RCC 7860 (cell line): ENCODE measurements around the gene KLHL21.
"Not testable (repeated sequence)": the region's sequence is repeated elsewhere in the genome, so short reads cannot be mapped to it uniquely, and the experiment has no call there.

Source experiments
- DNase-seq: peaks from one replicate; pipeline ENCODE4 v3.0.0-alpha.2; 2015; ENCODE audit warnings: low spot score
- FAIRE-seq: peaks from 2 replicates; lab custom pipeline; 2012; peaks lifted over from hg19 to GRCh38; lab: Jason Lieb, UNC

The KLHL21 gene

DNA sequence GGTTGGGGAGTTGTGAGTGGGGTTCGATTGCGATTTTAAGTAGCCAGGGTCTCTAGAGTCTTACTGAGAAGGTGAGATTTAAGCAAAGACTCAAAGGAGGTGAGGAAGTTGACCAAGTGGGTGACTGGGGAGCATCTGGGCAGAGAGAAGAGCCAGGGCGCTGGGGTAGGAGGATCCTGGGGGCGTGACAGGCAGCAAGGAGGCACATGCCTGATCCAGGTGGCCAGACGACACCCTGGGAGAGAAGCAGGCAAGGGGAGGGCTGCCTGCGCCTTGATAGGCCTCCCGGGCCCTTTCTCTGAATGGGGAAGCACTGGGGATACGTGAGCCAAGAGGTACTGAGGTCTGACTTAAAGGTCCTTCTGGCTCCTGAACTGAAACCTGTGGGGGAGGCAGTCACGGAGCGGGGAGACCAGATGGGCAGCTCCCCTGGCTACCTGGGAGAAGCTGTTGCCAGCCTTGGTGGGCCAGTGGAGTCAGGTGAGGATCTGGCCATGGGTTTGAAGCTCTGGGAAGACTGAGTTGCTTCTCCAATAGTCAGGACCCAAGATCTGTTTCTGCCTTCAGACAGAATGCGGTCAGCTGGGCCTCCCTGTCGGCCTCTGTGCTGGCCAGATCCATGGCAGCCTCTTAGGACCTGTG, 17.5 kb downstream of the KLHL21 start:
- no peak for FAIRE-seq
- DNase-seq: no peak

DNA sequence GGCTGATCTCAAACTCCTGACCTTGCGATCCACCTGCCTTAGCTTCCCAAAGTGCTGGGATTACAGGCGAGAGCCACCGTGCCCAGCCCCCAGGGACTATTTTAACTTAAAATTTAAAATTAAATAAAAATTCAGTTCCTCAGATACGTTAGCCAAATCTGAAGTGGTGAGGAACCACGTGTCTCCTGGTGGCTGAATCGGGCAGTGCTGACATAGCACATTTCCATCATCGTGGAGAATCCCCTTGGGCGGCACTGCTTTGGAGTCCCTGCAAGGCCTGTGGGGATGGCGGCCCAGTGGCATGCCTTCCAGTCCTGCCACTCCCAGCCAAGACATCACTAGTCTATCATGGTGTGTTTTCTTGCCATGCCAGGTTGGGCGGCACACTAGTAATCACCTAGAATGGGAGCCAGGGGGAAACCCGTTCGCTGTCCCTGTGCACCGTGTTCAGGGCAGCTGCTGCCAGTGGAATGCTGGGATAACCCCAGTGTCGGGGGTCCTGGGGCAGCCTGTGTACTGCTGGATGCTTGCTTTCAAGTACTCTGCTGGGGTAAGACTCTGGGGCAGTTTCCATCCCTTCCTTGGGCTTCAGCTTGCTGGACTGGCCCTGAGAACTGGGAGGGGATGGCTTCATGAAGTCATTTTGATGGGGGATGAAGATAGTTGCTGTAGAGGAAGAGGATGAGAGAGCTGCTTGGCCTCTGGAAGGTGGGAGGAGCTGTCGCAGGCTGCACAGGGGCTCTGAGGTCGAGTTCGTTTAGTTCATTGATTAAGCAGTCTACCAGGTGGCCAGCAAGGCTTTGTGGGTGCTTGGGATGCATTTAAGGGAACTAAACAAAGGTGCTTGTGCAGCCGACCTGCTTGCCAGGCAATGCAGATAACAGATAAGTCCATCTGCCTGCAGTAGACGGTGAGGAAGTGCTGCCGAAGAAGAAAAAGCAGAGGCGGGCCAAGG, 18.3 kb downstream of the KLHL21 start:
- FAIRE-seq (no peak), DNase-seq (no peak)

DNA sequence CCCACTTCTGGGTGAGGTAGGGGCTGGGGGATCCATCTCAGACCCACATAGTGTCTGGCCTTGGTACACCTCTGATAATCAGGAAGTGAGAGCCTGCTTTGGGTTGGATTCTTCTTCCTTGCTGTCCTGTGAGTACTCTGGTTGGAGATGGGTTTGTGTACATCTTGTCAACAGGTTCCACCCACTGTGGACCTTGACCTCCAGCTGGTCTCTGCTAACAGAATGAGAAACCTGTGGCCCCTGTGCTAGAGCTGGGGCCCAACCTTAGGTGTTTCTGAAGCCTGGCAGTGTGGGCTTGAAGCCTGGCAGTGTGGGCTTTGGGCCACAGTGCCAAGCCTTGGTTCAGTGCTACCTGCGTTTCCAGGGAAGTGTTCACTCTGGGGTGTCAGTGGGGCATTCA, 20.3 kb downstream of the KLHL21 start:
- FAIRE-seq (no peak), DNase-seq (no peak)

DNA sequence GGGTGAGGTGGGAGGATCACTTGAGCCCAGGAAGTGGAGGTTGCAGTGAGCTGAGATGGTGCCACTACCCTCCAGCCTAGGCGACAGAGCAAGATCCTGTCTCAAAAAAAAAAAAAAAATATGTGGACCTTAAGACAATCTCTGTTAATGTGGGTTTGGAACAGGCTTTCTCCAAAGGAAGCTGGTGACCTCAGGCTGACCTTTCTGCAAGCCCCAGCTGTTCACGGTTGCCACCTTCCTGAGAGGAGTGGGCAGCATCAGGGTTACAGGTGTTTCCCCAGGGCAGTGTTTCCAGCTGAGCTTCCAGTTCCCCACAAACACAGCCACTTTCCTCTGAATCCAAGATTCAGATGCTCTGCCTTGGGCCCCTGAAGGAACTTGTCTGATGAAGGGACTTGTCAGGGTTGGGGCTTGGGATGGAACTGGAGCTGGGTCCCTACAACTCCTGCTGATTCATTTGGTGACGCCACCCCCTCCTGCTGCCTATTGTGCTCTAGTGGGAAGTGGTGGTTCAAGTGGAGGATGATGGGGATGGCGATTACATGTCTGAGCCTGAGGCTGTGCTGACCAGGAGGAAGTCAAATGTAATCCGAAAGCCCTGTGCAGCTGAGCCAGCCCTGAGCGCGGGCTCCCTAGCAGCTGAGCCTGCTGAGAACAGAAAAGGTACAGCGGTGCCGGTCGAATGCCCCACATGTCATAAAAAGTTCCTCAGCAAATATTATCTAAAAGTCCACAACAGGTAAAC, 20.9 kb downstream of the KLHL21 start:
- FAIRE-seq (no peak), DNase-seq (no peak)

DNA sequence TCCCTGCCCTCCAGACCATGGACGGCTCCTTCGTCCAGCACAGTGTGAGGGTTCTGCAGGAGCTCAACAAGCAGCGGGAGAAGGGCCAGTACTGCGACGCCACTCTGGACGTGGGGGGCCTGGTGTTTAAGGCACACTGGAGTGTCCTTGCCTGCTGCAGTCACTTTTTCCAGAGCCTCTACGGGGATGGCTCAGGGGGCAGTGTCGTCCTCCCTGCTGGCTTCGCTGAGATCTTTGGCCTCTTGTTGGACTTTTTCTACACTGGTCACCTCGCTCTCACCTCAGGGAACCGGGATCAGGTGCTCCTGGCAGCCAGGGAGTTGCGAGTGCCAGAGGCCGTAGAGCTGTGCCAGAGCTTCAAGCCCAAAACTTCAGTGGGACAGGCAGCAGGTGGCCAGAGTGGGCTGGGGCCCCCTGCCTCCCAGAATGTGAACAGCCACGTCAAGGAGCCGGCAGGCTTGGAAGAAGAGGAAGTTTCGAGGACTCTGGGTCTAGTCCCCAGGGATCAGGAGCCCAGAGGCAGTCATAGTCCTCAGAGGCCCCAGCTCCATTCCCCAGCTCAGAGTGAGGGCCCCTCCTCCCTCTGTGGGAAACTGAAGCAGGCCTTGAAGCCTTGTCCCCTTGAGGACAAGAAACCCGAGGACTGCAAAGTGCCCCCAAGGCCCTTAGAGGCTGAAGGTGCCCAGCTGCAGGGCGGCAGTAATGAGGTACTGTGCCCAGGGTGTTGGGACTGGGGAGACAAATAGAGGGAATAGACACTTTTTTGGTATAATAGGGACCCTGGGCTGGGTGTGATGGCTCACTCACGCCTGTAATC, 21.9 kb downstream of the KLHL21 start:
- DNase-seq (no peak), FAIRE-seq (no peak)

DNA sequence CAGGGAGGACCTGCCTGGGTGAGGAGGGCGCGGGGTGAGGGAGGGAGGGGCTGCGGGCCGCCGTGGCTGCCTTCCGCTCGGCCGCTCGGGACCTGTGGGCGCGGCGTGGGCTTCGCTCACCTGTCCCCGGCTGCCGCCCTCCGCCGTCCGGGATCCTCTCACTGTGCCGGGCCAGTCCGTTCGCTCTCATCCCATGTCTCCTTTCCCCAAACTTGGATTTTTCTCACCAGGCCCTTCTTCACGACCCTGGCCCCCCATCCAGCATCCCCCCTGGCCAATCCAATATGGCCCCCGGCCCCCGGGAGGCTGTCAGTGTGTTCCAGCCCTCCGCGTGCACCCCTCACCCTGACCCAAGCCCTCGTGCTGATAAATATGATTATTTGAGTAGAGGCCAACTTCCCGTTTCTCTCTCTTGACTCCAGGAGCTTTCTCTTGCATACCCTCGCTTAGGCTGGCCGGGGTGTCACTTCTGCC, 22.5 kb downstream of the KLHL21 start:
- DNase-seq: no peak
- FAIRE-seq: no peak

DNA sequence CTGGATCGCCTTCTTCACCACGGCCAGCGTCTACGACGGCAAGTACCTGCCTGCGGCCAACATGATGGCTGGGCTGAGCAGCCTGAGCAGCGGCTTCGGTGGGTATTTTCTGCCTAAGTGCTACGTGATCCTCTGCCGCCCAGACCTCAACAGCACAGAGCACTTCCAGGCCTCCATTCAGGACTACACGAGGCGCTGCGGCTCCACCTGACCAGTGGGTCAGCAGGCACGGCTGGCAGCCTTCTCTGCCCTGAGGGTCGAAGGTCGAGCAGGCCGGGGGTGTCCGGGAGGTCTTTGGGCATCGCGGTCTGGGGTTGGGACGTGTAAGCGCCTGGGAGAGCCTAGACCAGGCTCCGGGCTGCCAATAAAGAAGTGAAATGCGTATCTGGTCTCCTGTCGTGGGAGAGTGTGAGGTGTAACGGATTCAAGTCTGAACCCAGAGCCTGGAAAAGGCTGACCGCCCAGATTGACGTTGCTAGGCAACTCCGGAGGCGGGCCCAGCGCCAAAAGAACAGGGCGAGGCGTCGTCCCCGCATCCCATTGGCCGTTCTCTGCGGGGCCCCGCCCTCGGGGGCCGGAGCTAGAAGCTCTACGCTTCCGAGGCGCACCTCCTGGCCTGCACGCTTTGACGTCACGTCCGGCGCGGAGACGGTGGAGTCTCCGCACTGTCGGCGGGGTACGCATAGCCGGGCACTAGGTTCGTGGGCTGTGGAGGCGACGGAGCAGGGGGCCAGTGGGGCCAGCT, 23.1 kb downstream of the KLHL21 start, which contains the start of gene ZBTB48:
TSS of gene ZBTB48 (plus strand) at position 621 of the 745 bp plus-strand sequence. CDS start 616 bp downstream, outside the sequence.
- FAIRE-seq (peak; percentile 91), DNase-seq (peak; percentile 93)

DNA sequence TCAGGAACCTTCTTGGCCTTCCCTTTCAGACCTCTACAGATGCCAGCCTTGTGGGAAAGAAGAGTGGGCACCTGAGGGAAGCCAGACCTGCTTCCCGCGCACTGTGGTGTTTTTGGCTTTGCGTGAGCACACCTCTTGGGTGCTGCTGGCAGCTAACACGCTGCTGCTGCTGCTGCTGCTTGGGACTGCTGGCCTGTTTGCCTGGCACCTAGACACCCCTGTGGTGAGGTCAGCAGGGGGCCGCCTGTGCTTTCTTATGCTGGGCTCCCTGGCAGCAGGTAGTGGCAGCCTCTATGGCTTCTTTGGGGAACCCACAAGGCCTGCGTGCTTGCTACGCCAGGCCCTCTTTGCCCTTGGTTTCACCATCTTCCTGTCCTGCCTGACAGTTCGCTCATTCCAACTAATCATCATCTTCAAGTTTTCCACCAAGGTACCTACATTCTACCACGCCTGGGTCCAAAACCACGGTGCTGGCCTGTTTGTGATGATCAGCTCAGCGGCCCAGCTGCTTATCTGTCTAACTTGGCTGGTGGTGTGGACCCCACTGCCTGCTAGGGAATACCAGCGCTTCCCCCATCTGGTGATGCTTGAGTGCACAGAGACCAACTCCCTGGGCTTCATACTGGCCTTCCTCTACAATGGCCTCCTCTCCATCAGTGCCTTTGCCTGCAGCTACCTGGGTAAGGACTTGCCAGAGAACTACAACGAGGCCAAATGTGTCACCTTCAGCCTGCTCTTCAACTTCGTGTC, 23.9 kb downstream of the KLHL21 start:
- no peak for DNase-seq
- no peak for FAIRE-seq

DNA sequence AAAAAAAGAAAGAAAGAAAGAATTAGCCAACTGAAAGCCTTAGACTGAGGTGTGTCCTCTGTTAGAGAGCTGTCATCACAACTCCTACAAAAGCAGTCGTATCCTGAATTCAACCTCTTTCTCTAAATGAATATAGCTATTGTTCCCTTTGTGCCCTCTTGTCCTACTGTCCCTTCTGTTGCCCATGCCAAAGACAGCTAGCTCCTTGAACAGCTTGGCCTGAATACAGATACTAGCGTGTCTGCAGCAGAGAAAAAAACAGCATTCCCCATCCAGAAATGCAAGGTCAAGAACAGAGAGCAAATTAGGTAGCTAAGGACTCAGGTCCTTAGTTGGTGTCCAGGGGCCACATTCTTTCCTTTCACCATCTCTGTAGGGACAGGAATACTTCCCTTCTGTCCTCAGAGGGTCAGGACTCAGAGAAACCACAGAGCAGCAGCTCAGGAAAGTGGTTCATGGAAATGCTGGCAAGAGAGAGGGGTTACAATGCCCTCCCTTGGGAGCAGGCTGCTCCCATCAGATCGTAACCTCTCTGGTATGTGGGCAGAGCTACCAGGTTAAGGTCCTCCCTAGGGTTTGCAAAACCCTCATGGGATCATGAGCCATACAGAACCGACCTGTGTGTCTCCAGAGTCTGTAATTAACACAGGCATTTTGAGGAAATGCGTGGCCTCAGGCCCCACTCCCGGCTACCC, 24.7 kb downstream of the KLHL21 start:
- DNase-seq (no peak), FAIRE-seq (no peak)

DNA sequence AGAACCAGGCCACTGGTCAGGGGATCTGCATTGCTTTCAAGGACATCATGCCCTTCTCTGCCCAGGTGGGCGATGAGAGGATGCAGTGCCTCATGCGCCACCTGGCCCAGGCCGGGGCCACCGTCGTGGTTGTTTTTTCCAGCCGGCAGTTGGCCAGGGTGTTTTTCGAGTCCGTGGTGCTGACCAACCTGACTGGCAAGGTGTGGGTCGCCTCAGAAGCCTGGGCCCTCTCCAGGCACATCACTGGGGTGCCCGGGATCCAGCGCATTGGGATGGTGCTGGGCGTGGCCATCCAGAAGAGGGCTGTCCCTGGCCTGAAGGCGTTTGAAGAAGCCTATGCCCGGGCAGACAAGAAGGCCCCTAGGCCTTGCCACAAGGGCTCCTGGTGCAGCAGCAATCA, 27.9 kb downstream of the KLHL21 start:
- no peak for FAIRE-seq

DNA sequence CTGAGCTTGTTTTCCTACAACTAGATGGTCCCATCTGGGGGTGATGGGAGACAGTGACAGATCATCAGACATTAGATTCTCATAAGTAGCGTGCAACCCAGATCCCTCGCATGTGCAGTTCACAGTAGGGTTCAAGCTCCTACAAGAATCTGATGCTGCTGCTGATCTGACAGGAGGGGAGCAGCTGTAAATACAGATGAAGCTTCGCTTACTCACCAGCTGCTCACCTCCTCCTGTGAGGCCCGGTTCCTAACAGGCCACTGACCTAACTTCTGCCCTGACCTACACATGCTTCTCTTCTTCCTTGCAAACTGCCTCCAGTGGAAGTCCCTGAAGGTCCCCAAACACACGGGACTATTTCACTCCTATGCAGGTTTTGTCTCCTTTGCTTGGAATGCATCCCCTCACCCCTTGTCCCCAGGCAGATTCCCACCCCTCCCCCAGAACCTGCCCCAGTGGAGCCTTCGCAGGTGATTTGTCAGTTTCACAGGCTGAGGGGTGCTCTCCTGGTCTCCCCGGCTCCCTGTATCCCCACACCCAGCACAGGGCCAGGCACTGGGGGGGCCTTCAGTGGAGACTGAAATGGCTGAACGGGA, 28.5 kb downstream of the KLHL21 start:
- DNase-seq: no peak
- FAIRE-seq: no peak

More for the DNA sequence above, 27.9 kb downstream of the KLHL21 start:
- no peak for DNase-seq

DNA sequence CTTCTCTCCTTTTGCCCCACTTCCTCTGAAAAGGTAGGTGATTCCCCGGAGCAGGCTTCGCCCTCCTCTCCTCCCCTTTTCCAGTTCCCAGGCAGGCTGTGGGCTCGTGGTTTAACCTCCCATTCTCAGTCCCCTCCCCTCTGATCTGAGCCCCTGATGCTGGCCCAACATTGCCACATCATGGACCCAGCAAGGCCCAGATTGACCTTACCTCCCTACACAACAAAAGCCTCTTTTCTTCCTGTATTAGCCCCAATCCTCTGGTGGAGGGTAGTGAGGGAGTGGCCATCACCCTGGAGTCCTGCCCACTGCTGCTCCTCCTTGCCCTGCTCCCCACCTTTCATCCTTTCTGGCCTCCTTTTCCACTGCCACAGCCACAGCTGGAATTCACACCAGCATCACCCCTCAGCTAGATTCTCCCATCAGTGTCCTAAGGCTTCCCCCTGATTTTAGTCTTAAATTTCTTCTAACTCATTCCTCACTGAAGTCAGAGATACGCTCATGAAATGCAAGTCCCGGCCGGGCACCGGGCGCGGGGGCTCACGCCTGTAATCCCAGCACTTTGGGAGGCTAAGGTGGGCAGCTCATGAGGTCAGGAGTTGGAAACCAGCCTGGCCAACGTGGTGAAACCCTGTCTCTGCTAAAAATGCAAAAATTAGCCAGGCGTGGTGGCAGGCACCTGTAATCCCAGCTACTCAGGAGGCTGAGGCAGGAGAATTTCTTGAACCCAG, 29.9 kb downstream of the KLHL21 start:
- DNase-seq (no peak), FAIRE-seq (no peak)

DNA sequence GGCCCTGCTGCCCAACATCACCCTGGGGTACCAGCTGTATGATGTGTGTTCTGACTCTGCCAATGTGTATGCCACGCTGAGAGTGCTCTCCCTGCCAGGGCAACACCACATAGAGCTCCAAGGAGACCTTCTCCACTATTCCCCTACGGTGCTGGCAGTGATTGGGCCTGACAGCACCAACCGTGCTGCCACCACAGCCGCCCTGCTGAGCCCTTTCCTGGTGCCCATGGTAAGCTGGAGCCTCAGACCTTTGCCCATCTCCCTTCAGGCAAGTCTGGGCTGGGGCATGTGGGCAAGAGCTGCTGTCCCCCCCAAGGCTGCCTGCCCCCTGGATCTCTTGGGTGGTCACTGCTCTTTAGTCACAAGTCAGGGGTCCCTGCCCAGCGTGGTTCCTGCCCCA, 31.7 kb downstream of the KLHL21 start:
- FAIRE-seq (no peak), DNase-seq (no peak)

DNA sequence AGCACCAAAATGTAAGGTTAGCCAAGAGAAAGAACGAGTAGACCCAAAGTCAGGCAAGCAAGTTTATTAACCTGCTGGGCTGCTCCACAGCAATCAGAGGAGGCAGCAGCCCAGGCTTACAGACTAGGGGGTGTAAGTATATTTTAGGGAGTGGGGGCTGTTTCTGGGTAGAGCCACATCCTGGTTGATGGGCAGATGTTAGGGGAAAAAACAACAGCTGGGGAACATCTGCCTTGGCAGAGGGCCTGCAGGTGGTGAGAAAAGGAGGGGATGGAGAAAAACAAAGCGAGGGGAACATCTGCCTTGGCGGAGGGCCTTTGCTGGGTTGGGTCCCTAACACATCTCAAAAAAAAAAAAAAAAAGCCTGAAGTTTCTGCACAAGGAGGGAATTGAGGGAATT, 32.6 kb downstream of the KLHL21 start:
- FAIRE-seq (no peak), DNase-seq (no peak)

DNA sequence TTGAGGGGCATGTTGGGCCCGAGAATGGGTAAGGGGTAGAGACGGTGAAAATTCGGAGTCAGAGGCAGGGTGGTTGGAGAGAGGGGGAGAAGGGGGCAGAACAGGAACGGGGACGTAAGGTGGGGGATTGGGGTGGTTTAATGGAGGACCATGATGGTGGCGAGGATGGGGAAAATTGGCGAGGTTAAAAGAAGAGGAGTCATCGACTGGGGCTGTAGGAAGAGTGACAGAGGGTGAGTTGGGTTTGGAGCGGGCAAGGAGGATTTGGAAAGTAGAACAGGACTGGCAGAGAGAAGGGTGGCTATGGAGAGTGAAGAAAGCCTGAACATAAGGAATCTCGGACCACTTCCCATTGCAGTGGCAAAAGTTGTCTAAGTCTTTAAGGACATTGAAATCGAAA, 33.6 kb downstream of the KLHL21 start:
- DNase-seq (no peak), FAIRE-seq (no peak)

DNA sequence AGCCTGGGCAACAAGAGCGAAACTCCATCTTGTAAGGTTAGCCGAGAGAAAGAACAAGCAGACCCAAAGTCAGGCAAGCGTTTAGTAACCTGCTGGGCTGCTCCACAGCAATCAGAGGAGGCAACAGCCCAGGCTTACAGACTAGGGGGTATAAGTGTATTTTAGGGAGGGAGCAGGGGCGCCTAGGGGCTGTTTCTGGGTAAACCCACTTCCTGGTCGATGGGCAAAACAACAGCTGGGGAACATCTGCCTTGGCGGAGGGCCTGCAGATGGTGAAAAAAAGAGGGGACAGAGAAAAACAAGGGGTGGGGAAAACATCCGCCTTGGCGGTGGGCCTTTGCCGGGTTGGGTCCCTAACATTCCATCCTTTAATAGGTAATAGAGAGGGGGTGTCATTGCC, 42.4 kb downstream of the KLHL21 start:
- DNase-seq (no peak), FAIRE-seq (no peak)

DNA sequence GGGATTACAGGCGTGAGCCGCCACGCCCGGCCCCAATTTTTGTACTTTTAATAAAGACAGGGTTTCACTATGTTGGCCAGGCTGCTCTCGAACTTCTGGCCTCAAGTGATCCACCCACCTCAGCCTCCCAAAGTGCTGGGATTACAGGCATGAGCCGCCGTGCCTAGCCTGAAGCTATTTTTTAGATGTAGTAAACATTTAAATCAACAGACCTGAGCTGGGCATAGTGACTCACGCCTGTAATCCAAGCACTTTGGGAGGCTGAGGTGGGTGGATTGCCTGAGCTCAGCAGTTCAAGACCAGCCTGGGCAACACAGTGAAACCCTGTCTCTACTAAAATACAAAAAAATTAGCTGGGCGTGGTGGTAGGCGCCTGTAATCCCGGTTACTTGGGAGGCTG, 43.5 kb downstream of the KLHL21 start:
- FAIRE-seq, DNase-seq: not testable (repeated sequence)
